Esophagus muscularis mucosa (tissue), 4 donors: ENCODE measurements around the gene RC3H2.

Experiments used
- CTCF ChIP-seq, 3 experiments: fragments of 200-600 bp in 2 of 3; fragments of 450-650 bp in 1 of 3; sonication (generic) in 2 of 3; IDR thresholded peaks; one replicate each; pipeline ENCODE4 v1.5.1; 2017 to 2019; ENCODE audit warnings: antibody characterized with exemption in 3 of 3, mild to moderate bottlenecking in 2 of 3, moderate library complexity in 1 of 3
- EP300 ChIP-seq: sonication (generic); formaldehyde crosslinking; IDR thresholded peaks from one replicate; pipeline ENCODE4 v1.6.1; 2017; ENCODE audit warnings: antibody characterized with exemption
- POLR2A ChIP-seq: fragments of 450-650 bp; IDR thresholded peaks from one replicate; pipeline ENCODE4 v1.6.1; 2017; ENCODE audit warnings: antibody characterized with exemption, moderate library complexity, mild to moderate bottlenecking, low read depth
- POLR2AphosphoS5 ChIP-seq, 2 donors: sonication (generic); formaldehyde crosslinking; IDR thresholded peaks; one replicate each; pipeline ENCODE4 v1.6.1; 2017; ENCODE audit warnings: antibody characterized with exemption in 2 of 2

GRCh38 chr9:122827761-122828093 lies 77.4 kb downstream of the RC3H2 start:
- TF ChIP-seq CTCF (IDR thresholded peaks at IDR 0.05) (no peak), POLR2AphosphoS5 (IDR thresholded peaks at IDR 0.05) (no peak), EP300 (no peak), POLR2A (no peak)
